HG03045 (cell line): ENCODE results near the gene TAF4.

Experiments
- ATAC-seq: cut with Tn5 transposase; IDR thresholded peaks from one replicate; pipeline ENCODE4 v1.9.1; 2021; ENCODE audit warnings: mild to moderate bottlenecking, moderate library complexity; ENCODE audit not compliant: unreplicated experiment

TAF4 gene

GRCh38 chr20:62025394-62025793 lies 40.3 kb downstream of the TAF4 start:
- no peak for ATAC-seq

GRCh38 chr20:62023935-62024334 lies 41.7 kb downstream of the TAF4 start:
- no peak for ATAC-seq

GRCh38 chr20:62022575-62023139 lies 43.0 kb downstream of the TAF4 start:
- ATAC-seq = no peak

- no peak for ATAC-seq
Observed at GRCh38 chr20:62021793-62022385, 43.8 kb downstream of the TAF4 start.

- ATAC-seq = no peak
Observed at GRCh38 chr20:62020935-62021701, 44.6 kb downstream of the TAF4 start.

- no peak for ATAC-seq
Observed at GRCh38 chr20:62019881-62020492, 45.7 kb downstream of the TAF4 start.

GRCh38 chr20:62019144-62019805 lies 46.4 kb downstream of the TAF4 start:
- ATAC-seq = no peak

- no peak for ATAC-seq
Observed at GRCh38 chr20:62018437-62019143, 47.1 kb downstream of the TAF4 start.

- no peak for ATAC-seq
Observed at GRCh38 chr20:62015540-62016288, 50.0 kb downstream of the TAF4 start.

GRCh38 chr20:62014889-62015537 lies 50.7 kb downstream of the TAF4 start:
- ATAC-seq = no peak

- no peak for ATAC-seq
Observed at GRCh38 chr20:62014488-62014775, 51.2 kb downstream of the TAF4 start.

GRCh38 chr20:62012631-62013030 lies 53.0 kb downstream of the TAF4 start:
- ATAC-seq = no peak

GRCh38 chr20:62011938-62012534 lies 53.6 kb downstream of the TAF4 start:
- no peak for ATAC-seq

GRCh38 chr20:62011403-62011790 lies 54.3 kb downstream of the TAF4 start:
- ATAC-seq = no peak

GRCh38 chr20:62010551-62011402 lies 54.9 kb downstream of the TAF4 start:
- ATAC-seq = no peak

GRCh38 chr20:62009869-62010445 lies 55.7 kb downstream of the TAF4 start:
- no peak for ATAC-seq

GRCh38 chr20:62009322-62009721 lies 56.4 kb downstream of the TAF4 start:
- ATAC-seq = no peak

- no peak for ATAC-seq
Observed at GRCh38 chr20:62008643-62009183, 57.0 kb downstream of the TAF4 start.
